ENCODE results near the gene SCARB1.

Gene SCARB1

GRCh38 chr12:124874188-124874587 lies 10.5 kb upstream of the SCARB1 start:
- H3K36me3 ChIP-seq (ENCODE audit: control insufficient read depth in 2 of 2, insufficient read depth in 1 of 2, low read length in 2 of 2) = no peaks in the 10 kb centered on the region
- peaks cover 3% of the 10 kb centered on the region; the same call in 1 of the 2 replicates for H3K4me1 ChIP-seq (ENCODE audit: control insufficient read depth, insufficient read depth, low read length)
- no peak overlapping the region for H3K4me3 ChIP-seq (ENCODE audit: low read depth, low read length)
- POLR2A ChIA-PET = no interaction called here
- CTCF ChIA-PET = no interaction called here
- no peaks in the 10 kb centered on the region for H3K9me3 ChIP-seq (ENCODE audit: control insufficient read depth, insufficient read depth, low read depth, low read length)
- no peak for TF ChIP-seq SETDB1 (IDR thresholded peaks at IDR 0.05; ENCODE audit: insufficient read length, low read length)
- TF ChIP-seq, protein P1, sequence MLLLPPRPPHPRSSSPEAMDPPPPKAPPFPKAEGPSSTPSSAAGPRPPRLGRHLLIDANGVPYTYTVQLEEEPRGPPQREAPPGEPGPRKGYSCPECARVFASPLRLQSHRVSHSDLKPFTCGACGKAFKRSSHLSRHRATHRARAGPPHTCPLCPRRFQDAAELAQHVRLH (tag by site-specific recombination; IDR thresholded peaks at IDR 0.05) = peak; percentile 13; the same call in 1 of the 2 replicates
- no peak overlapping the region for H3K27ac ChIP-seq (ENCODE audit: extremely low read depth, low read depth, low read length)

DNA sequence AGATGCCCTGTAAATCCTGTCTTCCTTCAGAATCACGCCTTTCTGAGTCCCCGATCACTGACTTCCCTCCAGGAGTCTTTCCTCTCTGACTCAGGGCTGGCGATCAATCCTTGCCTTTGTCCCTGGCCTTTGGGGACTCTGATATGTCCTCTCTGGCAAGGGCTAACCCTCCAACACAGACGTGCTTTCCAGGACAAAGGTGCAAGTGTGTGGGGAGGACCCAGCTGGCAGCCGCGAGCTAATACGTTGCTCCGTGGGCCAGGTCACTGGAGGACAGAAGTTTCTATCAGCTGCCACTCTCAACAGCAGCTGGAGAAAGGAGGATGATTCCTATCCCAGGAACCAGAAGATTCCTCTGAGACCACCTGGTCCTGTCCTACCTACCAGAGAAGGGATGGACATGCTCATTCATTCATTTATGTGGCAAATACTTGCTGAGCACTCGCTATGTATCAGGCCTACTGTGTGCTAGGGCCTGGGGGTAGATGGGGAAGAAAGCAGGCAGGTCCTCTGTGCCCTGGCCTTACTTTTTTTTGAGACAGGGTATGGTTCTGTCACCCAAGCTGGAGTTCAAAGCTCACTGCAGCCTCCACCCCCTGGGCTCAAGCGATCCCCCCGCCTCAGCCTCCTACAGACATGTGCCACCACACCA lies 8.5 kb upstream of the SCARB1 start:
- CTCF ChIA-PET = interaction anchor here (1.2 to 1.4 kb wide), 2 partner anchors 15 to 34 kb away, joined by 4 to 7 read pairs; no protein-coding TSS in a partner anchor
- Histone ChIP-seq H3K27ac (ENCODE audit: extremely low read depth, low read depth, low read length) (no peak overlapping the region), H3K4me1 (ENCODE audit: control insufficient read depth, insufficient read depth, low read length) (peaks cover 3% of the 10 kb centered on the region; the same call in 1 of the 2 replicates), H3K4me3 (ENCODE audit: low read depth, low read length) (no peak overlapping the region), H3K9me3 (ENCODE audit: control insufficient read depth, insufficient read depth, low read depth, low read length) (no peaks in the 10 kb centered on the region), H3K36me3 (ENCODE audit: control insufficient read depth in 2 of 2, insufficient read depth in 1 of 2, low read length in 2 of 2) (no peaks in the 10 kb centered on the region)
- POLR2A ChIA-PET = no interaction called here
- no peak for TF ChIP-seq ZFP3 (tag by site-specific recombination; IDR thresholded peaks at IDR 0.05; ENCODE audit: low read depth)
- no peak for TF ChIP-seq REPIN1 (tag by site-specific recombination; IDR thresholded peaks at IDR 0.05; ENCODE audit: low read depth)
- TF ChIP-seq ZNF155 (tag by site-specific recombination; IDR thresholded peaks at IDR 0.05) = no peak
- TF ChIP-seq ZNF558 (tag by site-specific recombination; IDR thresholded peaks at IDR 0.05) = no peak
- TF ChIP-seq ZNF112 (tag by site-specific recombination; IDR thresholded peaks at IDR 0.05) = no peak
- TF ChIP-seq, protein P2, sequence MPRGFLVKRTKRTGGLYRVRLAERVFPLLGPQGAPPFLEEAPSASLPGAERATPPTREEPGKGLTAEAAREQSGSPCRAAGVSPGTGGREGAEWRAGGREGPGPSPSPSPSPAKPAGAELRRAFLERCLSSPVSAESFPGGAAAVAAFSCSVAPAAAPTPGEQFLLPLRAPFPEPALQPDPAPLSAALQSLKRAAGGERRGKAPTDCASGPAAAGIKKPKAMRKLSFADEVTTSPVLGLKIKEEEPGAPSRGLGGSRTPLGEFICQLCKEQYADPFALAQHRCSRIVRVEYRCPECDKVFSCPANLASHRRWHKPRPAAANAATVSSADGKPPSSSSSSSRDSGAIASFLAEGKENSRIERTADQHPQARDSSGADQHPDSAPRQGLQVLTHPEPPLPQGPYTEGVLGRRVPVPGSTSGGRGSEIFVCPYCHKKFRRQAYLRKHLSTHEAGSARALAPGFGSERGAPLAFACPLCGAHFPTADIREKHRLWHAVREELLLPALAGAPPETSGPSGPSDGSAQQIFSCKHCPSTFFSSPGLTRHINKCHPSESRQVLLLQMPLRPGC (tag by site-specific recombination; IDR thresholded peaks at IDR 0.05) = no peak
- TF ChIP-seq ZNF645 (tag by site-specific recombination; IDR thresholded peaks at IDR 0.05) = no peak
- no peak for TF ChIP-seq ZNF623 (tag by site-specific recombination; IDR thresholded peaks at IDR 0.05)
- no peak for TF ChIP-seq ZNF560 (tag by site-specific recombination; IDR thresholded peaks at IDR 0.05; ENCODE audit: borderline replicate concordance)
- TF ChIP-seq ZNF221 (tag by site-specific recombination; IDR thresholded peaks at IDR 0.05; ENCODE audit: borderline replicate concordance) = no peak
- TF ChIP-seq GLIS2 (tag by site-specific recombination; IDR thresholded peaks at IDR 0.05) = no peak
- no peak for TF ChIP-seq ZBTB11 (tag by site-specific recombination; conservative IDR thresholded peaks at IDR 0.05; ENCODE audit: low read depth)
- TF ChIP-seq ZNF473 (tag by site-specific recombination; IDR thresholded peaks at IDR 0.05) = no peak
